Midbrain (tissue), 1 donor: Measurements from ENCODE around the gene SYNCRIP.
"Not testable (repeated sequence)": the region's sequence is repeated elsewhere in the genome, so short reads cannot be mapped to it uniquely, and the experiment has no call there.

Source experiments
- DNase-seq: peaks from one replicate; lab custom pipeline; 2025; lab: John Stamatoyannopoulos, UW

SYNCRIP gene

DNA sequence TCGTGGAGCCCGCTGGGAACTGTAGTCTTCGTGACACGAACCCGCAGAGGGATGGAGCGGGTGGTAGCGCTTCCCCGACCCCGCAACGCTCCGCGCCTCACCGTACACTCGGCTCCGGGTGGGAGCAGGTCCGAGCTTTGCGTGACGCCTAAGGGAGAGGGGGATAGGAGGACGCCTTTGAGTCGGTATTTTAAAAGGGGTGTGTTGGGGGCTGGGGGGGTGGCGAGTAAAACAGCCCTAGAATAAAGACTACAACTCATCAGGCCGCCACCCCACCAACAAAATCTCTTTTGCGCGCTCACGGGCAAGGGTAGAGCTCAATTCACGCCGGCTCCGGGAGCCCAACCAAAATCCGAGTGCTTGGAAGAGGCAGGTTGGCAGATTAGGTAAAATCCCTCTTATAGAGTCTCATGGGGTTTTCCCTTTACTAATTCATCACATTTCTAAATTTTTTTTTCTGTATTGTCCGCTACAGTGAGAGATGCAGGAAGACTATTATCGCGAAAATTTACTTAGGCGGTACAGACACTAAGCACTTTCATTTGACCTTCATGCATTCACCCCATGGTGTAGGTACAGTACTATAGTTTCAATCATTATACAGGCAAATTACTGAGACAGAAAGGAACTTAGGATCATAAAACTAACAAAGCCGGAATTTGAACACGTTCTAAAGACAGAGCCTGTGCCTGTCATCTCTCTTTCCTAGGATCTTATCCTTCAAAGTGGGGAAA, 48.3 kb downstream of the SYNCRIP start:
- peak; percentile 59 for DNase-seq

DNA sequence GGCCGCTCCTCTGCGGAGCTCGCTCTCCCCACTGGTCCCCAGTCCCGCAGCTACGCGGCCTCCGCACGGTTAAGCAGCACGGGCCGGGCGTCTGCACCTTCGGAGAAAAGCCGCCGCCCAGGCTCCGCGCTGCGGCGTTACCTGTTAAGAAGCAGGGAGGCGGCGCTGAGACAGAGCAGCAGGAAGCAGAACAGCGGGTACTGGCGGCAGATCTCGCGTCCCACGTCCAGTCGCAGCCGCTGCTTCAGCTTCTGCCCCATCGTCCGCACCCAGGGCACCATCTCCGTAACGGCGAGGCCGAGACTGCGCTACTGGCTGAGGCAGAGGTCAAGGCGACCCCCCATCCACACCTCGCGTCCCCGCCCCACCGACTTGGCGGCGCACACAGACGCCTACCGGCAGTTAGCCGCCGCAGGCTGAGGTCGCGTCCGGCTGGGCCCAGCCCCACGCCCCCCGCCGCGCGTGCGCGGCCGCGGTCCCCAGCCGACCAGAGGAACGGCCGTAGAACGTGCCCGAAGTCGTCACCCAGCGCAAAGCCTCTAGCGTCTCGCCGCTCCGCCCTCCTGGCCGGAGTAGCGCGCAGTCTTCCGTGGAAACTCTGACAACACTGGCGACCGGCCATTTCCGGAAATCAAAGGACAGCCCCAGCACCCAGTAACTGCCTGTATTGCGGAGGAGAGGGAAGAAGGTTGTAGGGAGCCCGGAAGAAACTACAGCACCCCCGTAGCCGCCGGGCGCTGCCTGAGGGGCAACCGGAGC, 49.1 kb downstream of the SYNCRIP start, which contains the start of gene SNX14:
TSS of gene SNX14 (minus strand) at position 421 of the 759 bp plus-strand sequence. CDS start at position 281, 140 bp downstream.
- peak; percentile 91 for DNase-seq

DNA sequence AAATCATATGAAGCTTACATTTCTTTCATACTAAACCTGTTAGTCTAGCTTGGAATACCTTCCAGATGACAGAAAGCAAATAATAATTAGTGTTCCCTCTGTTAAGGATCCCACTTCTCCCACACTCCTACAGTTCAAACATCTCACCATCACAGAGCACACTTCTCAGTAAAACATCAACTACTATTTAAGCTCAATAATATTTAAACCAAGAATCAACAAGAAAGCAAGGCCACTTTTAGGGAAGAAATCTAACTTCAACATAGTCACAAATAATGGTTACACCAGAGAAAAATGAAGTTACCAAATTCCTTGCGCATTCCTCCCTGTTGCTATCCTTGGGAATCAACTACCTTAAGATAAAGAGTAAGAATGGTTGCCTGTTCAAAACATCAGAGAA, 50.7 kb downstream of the SYNCRIP start:
- no peak for DNase-seq

DNA sequence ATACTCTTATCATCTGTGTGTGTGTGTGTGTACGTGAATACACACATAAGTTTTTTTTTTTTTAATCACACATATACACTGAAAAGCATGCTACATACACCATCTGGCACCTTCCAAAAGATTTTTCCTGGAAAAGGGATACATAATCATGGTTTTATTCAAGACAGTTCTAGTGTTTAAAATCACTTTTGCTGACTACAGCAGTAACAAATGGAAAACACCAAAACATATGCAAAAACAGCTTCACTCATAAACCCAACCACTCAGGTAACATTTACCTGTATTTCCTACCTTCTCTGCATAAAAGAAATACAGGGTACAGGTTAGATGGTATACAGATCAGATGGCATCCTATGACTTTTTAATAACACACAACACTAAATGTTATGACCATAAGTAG, 51.5 kb downstream of the SYNCRIP start:
- no peak for DNase-seq

DNA sequence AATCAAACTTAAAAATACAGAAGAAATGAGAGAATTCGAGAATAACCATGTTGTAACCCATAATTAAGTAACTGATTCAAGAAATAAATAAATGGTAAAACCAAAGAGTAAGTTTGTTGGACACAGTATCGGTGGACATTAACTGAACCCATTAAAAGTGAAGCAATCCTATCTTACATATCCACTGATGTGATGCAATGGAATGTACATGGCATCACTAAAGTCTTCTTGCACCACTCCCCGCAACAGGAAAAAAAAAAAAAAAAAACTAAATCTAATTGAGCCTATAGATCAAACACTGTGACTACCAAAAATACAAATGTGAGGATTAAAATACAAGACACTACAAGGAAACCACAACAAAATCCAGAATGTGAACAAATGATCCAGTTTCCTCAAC, 56.9 kb downstream of the SYNCRIP start:
- DNase-seq = no peak

DNA sequence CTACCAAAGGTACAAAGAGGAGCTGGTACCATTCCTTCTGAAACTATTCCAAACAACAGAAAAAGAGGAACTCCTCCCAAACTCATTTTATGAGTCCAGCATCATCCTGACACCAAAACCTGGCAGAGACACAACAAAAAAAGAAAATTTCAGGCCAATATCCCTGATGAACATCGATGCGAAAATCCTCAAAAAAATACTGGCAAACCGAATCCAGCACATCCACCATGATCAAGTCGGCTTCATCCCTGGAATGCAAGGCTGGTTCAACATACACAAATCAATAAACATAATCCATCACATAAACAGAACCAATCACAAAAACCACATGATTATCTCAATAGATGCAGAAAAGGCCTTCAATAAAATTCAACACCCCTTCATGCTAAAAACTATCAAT, 59.9 kb downstream of the SYNCRIP start:
- not testable (repeated sequence) for DNase-seq

DNA sequence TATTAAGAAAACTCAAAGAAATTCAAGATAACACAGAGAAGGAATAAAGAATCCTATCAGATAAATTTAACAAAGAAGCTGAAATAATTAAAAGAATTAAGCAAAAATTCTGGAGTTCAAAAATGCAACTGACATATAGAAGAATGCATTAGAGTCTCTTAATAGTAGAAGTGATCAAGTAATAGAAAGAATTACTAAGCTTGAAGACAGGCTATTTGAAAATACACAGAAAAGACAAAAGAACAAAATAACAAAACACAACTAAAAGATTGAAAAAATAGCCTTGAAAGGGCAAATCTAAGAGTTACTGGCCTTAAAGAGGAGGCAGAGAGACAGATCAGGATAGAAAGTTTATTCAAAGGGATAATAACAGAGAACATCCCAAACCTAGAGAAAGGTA, 61.1 kb downstream of the SYNCRIP start:
- no peak for DNase-seq

DNA sequence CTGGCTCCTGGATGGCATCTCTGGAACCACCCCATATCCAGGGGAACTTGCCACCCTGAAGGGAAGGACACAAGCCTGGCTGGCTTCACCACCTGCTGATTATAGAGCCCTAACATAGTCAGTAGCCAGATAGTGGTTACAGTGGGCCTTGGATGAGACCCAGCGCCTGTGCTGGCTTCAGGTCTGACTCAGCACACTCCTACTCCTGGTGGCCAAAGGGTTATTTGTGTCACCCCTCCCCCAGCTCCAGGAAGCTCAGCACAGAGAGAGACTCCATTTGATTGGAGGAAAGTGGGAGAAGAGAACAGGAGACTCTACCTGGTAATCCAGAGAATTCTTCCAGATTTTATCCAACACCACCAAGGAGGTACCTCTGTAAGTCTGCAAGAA, 61.8 kb downstream of the SYNCRIP start:
- DNase-seq = no peak

DNA sequence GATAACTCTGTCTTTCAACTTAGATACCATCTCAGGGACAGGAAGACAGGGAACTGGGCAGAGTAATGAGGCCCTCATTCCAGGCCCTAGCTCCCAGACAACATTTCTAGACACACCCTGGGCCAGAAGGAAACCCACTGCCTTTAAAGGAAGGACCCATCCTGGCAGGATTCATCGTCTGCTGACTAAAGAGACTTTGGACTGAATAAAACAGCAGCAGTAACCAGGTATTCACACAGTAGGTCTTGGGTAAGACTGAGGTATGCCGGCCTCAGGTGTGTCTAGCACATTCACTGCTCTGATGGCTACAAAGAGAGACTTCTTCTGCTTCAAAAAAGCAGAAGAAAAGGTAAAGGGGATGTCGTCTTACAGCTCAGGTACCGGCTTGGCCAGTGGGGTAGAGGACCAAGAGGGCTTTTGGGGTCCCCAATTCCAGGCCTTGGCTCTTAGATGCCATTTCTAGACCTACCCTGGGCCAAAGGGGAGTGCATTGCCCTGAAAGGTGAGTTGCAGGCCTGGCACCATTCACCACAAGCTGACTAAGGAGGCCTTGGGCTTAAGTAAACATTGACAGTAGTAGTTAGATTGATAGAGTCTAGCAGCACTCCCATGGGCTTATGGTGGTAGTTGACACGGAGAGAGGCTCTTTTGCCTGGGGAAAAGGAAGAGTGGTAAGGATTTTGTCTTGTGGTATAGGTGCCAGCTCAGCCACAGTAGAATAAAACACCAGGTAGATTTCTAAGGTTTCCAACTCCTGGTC, 62.4 kb downstream of the SYNCRIP start:
- no peak for DNase-seq

DNA sequence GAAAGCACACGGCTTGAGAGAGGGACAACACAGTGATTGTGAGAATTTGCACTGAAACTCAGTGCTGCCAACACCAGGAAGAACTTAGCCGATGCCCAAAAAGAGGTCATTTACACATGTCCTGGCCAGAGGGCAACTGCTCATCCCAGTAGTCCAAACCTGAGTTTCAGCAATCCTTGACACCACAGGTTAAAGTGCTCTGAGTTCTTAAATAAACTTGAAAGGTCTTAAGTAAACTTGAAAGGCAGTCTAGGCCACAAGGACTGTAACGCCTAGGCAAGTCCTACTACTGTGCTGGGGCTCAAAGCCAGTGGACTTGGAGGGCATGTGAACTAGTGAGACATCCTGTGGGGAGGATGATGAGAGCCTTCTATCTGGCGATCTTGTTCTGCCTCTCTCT, 63.1 kb downstream of the SYNCRIP start:
- no peak for DNase-seq

DNA sequence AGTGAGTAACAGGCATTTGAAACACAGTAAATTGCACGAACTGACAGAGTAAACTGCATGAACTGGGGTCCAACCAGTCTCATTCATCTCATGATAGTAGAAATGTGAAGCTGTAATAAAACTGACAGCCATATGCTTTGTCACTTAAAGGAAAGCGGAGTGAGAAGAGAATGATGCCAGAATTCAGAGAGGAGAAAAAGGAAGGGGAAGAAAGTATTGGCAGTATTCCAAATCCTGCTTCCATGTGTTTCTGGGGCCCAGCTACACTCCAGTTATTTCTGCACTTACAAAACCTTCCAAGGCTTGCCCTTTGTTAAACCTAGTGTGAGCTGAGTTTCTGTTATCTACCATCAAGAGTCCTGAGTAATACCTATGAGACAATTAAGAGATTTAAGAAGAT, 66.2 kb downstream of the SYNCRIP start:
- DNase-seq = no peak

DNA sequence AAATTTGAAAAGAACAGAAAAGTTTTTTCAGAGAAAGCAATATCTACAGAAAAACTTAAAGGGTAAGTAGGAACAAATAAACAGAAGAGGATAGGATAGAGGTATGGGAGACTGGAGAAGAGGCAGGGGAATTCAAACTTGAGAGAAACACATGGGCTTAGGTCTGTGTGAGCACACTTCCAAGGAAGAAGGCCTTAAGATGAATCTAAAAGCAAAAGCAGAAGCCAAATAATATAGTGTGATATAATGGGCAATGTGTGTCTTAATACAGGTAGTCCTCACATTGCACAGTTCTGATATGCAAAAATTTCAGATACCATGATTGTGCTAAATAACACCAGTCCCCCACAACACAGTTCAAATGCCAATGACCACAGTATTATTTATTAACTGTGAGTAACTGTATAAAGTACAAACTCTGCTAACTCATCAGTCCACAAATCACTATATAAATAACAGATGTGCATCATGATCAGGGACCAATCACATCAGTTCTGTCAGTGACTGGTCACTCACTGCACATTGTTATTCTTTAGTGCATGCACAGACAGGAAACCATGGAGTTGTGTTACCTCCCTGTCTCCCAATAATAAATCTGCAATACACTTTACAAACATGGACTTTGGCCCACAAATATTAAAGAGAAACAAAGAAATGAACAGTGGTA, 67.6 kb downstream of the SYNCRIP start:
- DNase-seq = no peak

DNA sequence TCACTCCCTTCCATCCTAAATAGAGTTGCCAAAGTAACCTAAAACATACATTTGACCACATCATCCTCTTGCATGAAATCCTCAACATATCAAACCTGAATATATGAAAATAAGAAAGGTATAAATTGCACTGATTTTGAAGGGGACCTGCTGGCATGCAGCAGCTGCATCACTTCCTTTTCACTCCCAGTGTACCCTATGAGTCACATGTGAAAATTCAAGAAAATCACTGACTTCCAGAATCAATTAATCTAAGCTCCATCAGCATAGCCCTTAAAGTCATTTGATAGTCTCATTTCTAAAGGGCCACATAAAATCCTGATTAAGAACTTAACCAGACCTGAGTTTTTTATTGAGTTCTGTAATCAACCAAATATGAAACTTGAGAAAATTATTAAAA, 73.4 kb downstream of the SYNCRIP start:
- DNase-seq = no peak

DNA sequence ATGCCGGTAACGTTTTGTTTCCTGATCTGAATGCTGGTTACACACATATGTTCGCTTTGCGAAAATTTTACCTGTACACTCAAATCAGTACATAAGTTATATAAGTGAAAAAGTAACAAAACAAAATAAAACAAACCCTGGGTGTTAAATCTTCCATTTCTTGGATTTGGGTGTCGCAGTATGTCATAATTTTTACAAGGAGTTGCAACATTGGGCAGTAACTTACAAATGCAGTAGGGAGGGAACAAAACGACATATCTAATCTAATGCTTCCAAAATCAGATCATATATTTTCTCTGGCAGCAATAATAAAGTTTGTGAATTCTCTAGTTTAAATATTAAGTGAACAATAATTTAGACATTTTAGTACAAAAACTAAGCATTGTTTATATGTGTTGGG, 74.3 kb downstream of the SYNCRIP start:
- no peak for DNase-seq

DNA sequence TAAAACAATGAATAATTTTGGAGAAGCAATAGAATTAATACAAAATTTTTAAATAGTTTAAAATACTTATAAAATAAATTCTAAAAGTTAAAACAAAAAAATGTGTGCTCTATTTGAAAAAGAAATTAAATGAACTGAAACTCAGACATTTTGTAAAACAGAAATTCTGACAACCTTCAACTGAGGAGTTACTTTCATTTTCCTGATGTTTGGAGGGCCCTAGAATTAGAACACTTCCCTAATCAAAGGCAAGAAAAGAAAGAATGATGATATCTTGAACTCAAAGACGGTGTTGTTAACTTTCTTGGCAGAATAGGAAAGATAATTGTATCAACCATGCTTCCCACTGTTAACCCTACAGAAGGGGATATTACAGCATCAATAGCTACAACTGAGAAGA, 77.0 kb downstream of the SYNCRIP start:
- DNase-seq = no peak

DNA sequence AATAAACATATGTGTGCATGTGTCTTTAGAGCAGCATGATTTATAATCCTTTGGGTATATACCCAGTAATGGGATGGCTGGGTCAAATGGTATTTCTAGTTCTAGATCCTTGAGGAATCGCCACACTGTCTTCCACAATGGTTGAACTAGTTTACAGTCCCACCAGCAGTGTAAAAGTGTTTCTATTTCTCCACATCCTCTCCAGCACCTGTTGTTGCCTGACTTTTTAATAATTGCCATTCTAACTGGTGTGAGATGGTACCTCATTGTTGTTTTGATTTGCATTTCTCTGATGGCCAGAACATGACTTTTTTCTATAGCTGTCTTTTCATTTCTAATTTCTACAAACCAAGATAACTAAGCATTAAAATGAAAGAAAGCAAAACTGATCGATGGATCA, 78.5 kb downstream of the SYNCRIP start:
- DNase-seq = not testable (repeated sequence)
